NCI-H82 treated with DMSO at 0.1 percent for 48 hours (cell line): ENCODE data around the gene RNF183.
"Not testable (repeated sequence)": the region's sequence is repeated elsewhere in the genome, so short reads cannot be mapped to it uniquely, and the experiment has no call there.

Experiments
- DNase-seq: peaks from one replicate; lab custom pipeline; 2025; ENCODE audit not compliant: unreplicated experiment; lab: John Stamatoyannopoulos, UW

Gene RNF183

GRCh38 chr9:113275157-113276131 is 27.7 kb downstream of the RNF183 start, which contains the start of the genes CDC26 and PRPF4:
Gene CDC26 (minus strand): TSS chr9:113275572. CDS start chr9:113272507, 3,065 bp downstream.
Gene PRPF4 (plus strand): TSS chr9:113275658. CDS start chr9:113275744, 86 bp downstream.
- peak; percentile 94 for DNase-seq

- DNase-seq = peak; percentile 54
Measured at GRCh38 chr9:113274474-113275156, 28.6 kb downstream of the RNF183 start.

DNA sequence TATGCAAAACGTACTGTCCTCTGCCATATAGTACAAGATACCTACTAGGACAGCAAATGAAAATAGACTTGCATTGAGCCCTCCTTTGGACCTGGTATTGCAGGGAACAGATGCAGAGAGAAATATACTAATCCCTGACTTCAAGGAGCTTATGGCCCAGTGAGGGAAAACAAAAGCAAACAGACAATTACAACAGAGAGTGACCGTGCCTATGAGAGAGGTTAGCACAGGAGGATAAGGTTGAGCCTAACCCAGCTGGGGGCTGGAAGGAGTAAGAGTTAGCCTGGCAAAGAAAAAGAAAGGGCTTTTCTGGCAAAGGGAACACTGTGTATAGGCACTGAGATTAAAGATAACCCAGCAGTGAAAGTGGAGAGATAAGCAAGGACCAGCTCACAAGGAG is 33.3 kb downstream of the RNF183 start:
- DNase-seq = peak; percentile 59

DNA sequence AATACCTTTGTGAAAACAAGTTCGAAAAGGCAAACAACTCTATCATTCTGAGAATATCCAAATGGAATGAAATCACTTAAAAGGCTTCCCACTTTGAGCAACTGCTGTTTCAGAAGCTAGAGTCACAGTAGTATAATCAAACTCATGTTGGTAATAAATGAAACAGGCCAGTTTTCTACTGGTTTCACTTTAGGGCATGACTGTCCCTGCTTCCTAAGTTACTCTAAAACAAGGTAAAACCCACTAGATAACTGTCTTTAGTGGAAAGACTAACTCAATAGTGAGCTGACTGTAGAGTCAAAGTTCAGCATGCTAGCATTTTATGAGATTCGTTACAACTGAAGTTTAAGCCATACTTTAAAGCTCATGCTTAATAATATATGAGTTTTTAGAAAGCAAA is 33.8 kb downstream of the RNF183 start:
- DNase-seq = no peak

- DNase-seq = no peak
Measured at GRCh38 chr9:113267911-113268566, 35.1 kb downstream of the RNF183 start.

- DNase-seq = no peak
Measured at GRCh38 chr9:113266174-113266573, 37.0 kb downstream of the RNF183 start.

DNA sequence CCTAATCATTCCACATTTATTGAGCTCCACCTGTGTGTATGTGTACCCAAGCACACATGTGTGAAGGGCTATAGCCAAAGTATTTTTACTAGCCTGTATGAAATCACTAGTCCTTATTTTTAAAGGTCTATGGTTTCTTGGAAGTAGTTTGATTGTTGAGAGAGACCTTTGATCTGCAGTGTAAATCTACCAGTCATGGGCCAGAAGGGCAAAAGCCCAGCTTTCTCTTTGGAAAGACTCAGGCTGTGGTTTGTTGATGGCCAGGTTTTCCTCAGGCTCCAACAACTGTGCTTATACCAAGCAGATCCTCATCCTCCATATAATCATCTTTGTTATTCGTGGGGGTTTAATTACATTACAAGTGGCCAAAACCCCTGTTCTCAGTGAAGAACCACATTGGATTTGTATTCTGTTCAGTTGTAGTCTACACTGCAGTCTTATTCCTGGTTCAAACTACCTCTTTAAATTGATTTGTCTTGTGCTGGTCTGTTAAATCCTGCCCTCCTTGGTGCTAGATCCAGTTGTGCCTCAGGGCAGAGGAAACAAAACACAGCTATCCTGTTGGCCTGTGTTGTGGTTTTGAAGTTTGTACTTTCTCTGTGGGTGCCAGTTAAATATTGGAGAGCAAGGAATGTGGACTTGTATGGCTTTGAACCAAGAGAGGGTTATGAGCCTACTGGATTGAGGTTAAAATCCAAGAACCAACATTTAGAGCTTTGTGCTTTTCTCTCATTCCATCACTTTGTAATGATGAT is 41.1 kb downstream of the RNF183 start:
- no peak for DNase-seq

GRCh38 chr9:113258282-113258681 is 44.9 kb downstream of the RNF183 start:
- no peak for DNase-seq

GRCh38 chr9:113257863-113258262 is 45.3 kb downstream of the RNF183 start:
- DNase-seq = no peak

DNA sequence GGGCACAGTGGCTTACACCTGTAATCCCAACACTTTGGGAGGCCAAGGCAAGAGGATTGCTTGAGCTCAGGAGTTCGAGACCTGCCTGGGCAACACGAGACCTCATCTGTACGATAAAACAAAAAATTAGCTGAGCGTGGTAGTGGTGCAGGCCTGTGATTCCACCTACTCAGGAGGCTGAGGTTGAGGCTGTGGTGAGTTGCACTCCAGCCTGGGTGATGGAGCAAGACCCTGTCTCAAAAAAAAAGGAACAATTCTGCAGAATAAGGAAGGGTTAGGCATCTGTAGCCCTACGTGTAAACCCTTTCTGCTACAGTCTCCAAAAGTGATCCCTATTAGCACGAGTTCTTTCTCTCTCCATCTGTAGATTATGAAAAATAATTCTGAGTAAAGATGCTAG is 47.7 kb downstream of the RNF183 start:
- DNase-seq = no peak

DNA sequence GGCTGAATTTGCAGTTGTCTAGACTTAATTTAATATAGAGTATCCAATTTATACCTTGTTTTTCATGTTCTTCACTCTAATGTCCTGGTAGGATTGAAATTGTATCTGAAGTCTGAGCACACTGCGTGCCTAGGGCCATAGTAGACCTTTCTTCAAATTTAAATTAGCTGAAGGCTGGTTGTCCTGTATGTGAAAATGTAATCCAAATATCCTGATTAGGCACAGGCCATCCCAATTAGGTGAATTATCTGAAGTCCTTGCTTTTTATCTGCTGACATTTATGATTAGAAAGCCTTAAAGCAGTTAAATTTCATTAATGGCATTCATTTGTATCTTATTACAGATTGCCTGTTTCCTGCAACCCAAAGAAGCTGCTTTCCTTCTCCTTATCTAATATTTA is 48.2 kb downstream of the RNF183 start:
- no peak for DNase-seq

- DNase-seq = no peak
Measured at GRCh38 chr9:113250807-113251206, 52.4 kb downstream of the RNF183 start.

- not testable (repeated sequence) for DNase-seq
Measured at GRCh38 chr9:113249661-113250060, 53.5 kb downstream of the RNF183 start.

GRCh38 chr9:113247640-113248039 is 55.5 kb downstream of the RNF183 start:
- no peak for DNase-seq
